ENCODE results near the gene CCDC169.

CCDC169 gene

DNA sequence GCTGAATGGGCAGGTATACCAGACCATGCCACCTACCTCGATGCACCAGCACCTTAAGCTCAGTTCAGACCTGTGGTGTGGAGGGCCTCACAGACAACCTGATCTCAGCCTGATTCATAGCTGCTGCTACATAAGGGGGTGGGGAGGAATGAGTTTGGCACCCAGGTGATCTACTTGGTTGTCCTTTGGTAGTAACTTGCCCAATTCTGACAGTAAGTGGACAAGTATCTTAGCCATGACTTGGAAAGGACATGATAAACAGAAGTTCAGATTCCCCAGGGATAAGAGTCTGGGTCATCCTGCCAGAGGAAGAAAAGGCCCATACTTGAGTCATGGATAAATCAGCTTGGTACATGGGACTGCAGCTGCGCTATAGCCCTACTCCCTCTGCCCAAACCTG is 54.9 kb downstream of the CCDC169 start:
- no peak for DNase-seq (ENCODE audit: low read depth)

DNA sequence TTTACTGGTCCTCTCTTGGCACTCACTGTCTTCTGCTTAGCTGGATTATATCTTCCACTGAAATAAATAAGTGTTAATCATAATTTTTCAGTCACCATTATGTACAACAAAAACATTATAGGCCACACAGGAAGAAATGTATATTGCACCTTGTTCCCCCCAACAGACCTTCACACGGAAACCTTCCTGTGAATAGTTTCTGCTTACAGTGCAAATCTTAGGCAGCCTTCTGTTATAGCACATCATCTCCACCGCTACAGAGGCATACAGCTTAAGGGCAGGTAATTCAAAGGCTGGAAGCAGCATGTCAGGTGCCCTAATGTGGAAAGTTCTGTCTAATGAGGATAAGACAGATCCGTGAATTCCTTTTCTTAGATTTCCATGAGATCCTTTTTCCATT is 66.4 kb downstream of the CCDC169 start:
- no peak for DNase-seq (ENCODE audit: low read depth)

DNA sequence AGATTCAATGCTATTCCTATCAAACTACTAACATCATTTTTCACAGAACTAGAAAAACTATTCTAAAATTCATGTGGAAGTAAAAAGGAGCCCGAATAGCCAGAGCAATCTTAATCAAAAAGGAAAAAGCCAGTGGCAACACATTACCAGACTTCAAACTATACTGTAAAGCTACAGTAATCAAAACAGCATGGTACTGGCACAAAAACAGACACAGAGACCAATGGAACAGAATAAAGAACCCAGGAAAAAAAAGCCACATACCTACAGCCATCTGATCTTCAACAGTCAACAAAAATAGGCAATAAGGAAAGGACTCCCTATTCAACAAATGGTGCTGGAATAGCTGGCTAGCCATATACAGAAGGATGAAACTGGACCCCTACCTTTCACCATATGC is 72.9 kb downstream of the CCDC169 start:
- no peak for DNase-seq (ENCODE audit: low read depth)

DNA sequence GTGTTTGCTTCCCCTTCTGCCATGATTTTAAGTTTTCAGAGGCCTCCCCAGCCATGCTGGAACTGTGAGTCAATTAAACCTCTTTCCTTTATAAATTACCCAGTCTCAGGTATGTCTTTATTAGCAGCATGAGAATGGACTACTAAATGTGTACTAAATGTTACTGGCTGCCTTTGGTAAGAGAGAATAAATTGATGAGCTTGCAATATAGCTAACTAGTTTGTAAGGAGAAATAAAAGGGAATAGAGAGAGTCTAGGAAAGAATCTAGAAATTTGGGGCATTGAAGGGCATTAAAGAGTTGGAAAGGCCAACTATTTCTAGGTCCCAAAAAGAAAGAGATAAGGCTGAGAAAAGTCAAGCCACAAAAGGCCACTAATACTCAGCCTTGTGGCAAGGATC is 77.7 kb downstream of the CCDC169 start:
- no peak for DNase-seq (ENCODE audit: low read depth)

DNA sequence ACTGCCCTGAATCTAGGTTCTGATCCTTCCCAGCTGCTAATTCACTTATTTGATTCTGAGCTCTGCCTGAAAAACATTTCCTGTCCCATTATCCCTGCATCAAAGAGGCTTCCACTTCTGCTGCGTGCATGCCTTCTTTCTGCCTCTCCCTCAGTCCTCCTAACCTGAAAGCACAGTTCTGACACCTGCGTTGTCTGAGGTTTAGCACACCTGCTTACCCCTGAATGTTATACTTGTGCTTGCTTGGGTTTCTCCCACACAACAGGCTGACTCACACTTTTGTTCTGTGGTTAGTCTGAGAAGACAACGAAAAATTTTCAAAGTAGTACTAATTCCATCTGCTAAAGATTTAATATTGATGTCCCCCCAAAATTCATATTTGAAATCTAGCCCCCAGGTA is 80.2 kb downstream of the CCDC169 start:
- no peak for DNase-seq (ENCODE audit: low read depth)

- DNase-seq (ENCODE audit: low read depth) = no peak
These were observed 83.3 kb downstream of the CCDC169 start, which contains the start of gene SOHLH2 for GRCh38 chr13:36214163-36214921. TSS of gene SOHLH2 (minus strand) at chr13:36214556. CDS start at chr13:36214526, 30 bp downstream.

- no peak for DNase-seq (ENCODE audit: low read depth)
These were observed 84.8 kb downstream of the CCDC169 start for GRCh38 chr13:36212789-36213188.

GRCh38 chr13:36211567-36211966 is 86.0 kb downstream of the CCDC169 start:
- no peak for DNase-seq (ENCODE audit: low read depth)

- no peak for DNase-seq (ENCODE audit: low read depth)
These were observed 86.9 kb downstream of the CCDC169 start for GRCh38 chr13:36210738-36211137.

- no peak for DNase-seq (ENCODE audit: low read depth)
These were observed 89.9 kb downstream of the CCDC169 start for GRCh38 chr13:36207672-36208071.

GRCh38 chr13:36193151-36193855 is 104.3 kb downstream of the CCDC169 start:
- DNase-seq (ENCODE audit: low read depth) = no peak

DNA sequence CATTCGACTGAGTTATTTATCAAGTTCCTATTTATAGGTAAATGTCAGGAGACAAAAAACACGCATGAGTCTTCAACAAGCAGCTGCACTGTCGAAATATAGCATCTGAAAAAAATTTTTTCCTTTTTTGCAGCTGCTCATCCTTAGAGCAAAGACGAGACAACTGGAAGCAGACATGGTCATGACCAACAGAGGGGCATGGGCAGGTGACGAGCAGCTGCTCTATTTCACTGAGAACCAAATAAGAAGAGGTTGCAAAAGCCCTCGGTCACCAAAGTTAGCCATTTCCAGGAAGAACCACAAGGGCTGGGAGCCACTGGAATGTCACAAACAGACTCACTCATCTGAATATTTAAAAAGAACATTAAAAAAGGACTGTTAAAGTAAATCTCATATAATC is 105.4 kb downstream of the CCDC169 start:
- no peak for DNase-seq (ENCODE audit: low read depth)

- no peak for DNase-seq (ENCODE audit: low read depth)
These were observed 106.8 kb downstream of the CCDC169 start for GRCh38 chr13:36190771-36191170.

GRCh38 chr13:36188441-36188840 is 109.2 kb downstream of the CCDC169 start:
- DNase-seq (ENCODE audit: low read depth) = no peak

DNA sequence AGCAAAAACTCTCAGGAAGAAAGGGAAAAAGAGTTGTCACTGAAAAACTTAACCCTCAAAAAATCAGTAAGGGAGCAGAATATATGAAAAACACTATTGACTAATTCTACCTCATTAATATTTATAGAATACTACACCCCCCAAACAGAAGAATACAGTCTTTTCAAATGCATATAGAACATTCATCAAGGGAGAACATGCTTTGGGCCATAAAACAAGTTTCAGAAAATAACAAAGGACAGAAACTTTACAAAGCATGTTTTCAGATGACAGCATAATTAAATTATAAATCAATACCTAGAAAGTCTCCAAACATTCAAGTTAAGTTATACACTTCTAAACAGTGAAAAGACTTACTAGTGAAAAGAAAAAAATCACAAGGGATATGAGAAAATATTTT is 113.7 kb downstream of the CCDC169 start:
- no peak for DNase-seq (ENCODE audit: low read depth)

All from activated gamma-delta T cell treated with anti-CD3 and anti-CD28 coated beads, Interleukin-2, amount 50 U/mL, for 16 hours (primary cell).